K562 (cell line): ENCODE results near the gene TMEM217. TPM values are rescaled to one million over a fixed set of nuclear protein-coding genes. Genes with fewer than 3 reads are reported as not detected.
A peak's percentile ranks its signal among the peaks of the same experiment; 100 is the strongest.

Experiments
- CREB3 ChIP-seq: fragments of 450-650 bp; conservative IDR thresholded peaks from 2 replicates; pipeline ENCODE4 v1.6.1; 2016; ENCODE audit warnings: missing genetic modification characterization, low read depth, mild to moderate bottlenecking, missing compliant biosample characterization, moderate library complexity
- DMBX1 ChIP-seq: fragments of 250-450 bp; sonication (Bioruptor Pico); IDR thresholded peaks from 2 replicates; pipeline ENCODE4 v1.8.0; 2022; ENCODE audit warnings: inconsistent platforms, mild to moderate bottlenecking, moderate library complexity, borderline replicate concordance
- ETS2 ChIP-seq: IDR thresholded peaks from 2 replicates; pipeline ENCODE4 v1.6.1; 2016; ENCODE audit warnings: borderline replicate concordance, missing genetic modification characterization, mild to moderate bottlenecking, moderate library complexity, missing compliant biosample characterization; ENCODE audit not compliant: poor library complexity, severe bottlenecking
- FOXK1 ChIP-seq: sonication (generic); formaldehyde crosslinking; IDR thresholded peaks from 2 replicates; pipeline ENCODE4 v1.8.0; 2022; ENCODE audit warnings: missing genetic modification reagents, mild to moderate bottlenecking, borderline replicate concordance
- HES1 ChIP-seq: fragments of 450-650 bp; IDR thresholded peaks from 2 replicates; pipeline ENCODE4 v1.6.1; 2016; ENCODE audit warnings: low read depth, mild to moderate bottlenecking, moderate library complexity
- MTF1 ChIP-seq: fragments of 250-450 bp; sonication (Bioruptor Pico); IDR thresholded peaks from 2 replicates; pipeline ENCODE4 v1.9.0; 2021; ENCODE audit warnings: moderate library complexity, mild to moderate bottlenecking, inconsistent platforms, borderline replicate concordance
- NCOA1 ChIP-seq: fragments of 450-650 bp; IDR thresholded peaks from 2 replicates; pipeline ENCODE4 v1.6.1; 2016; ENCODE audit warnings: low read depth
- NUFIP1 ChIP-seq: fragments of 450-650 bp; IDR thresholded peaks from 2 replicates; pipeline ENCODE4 v1.6.1; 2018; ENCODE audit not compliant: partially characterized antibody
- POU5F1 ChIP-seq: fragments of 150-350 bp; IDR thresholded peaks from 2 replicates; pipeline ENCODE4 v1.6.1; 2014; ENCODE audit warnings: borderline replicate concordance, low read length, low read depth, mild to moderate bottlenecking; ENCODE audit not compliant: partially characterized antibody
- SMAD3 ChIP-seq: fragments of 450-650 bp; formaldehyde crosslinking; conservative IDR thresholded peaks from 2 replicates; pipeline ENCODE4 v1.4.0; 2020; ENCODE audit warnings: mild to moderate bottlenecking
- STAT6 ChIP-seq: sonication (generic); formaldehyde crosslinking; IDR thresholded peaks from 2 replicates; pipeline ENCODE4 v1.8.1; 2023; ENCODE audit warnings: mild to moderate bottlenecking, missing genetic modification reagents
- THAP12 ChIP-seq: fragments of 250-450 bp; sonication (Bioruptor Pico); IDR thresholded peaks from 2 replicates; pipeline ENCODE4 v1.9.0; 2021; ENCODE audit warnings: mild to moderate bottlenecking, inconsistent platforms
- VEZF1 ChIP-seq: fragments of 200-800 bp; sonication (Bioruptor generic); IDR thresholded peaks from 2 replicates; pipeline ENCODE4 v1.6.1; 2017; ENCODE audit warnings: missing genetic modification characterization, missing compliant biosample characterization
- ZBTB17 ChIP-seq: fragments of 450-650 bp; formaldehyde crosslinking; IDR thresholded peaks from 2 replicates; pipeline ENCODE4 v1.4.0; 2020; ENCODE audit warnings: mild to moderate bottlenecking
- ZBTB2 ChIP-seq: fragments of 450-650 bp; IDR thresholded peaks from 2 replicates; pipeline ENCODE4 v1.6.1; 2016; ENCODE audit warnings: antibody characterized with exemption
- ZNF551 ChIP-seq: fragments of 250-450 bp; sonication (Bioruptor Pico); IDR thresholded peaks from 2 replicates; pipeline ENCODE4 v1.5.0; 2021; ENCODE audit warnings: mild to moderate bottlenecking, moderate library complexity
- polyA plus RNA-seq, 8 experiments: library from polyadenylated mRNA; depleted of rRNA in 4 of 8; stranded (reverse) in 5 of 8; unstranded in 3 of 8; fragments of >200 nt; fragmentation: Nextera tagmentation in 2 of 8; fragmentation: Illumina TruSeq in 1 of 8; extraction: Ambion mirVana in 2 of 8; extraction: Trizol in 1 of 8; gene quantifications; 2 replicates each; pipeline versions ENCODE4 v1.2.1 to v1.2.3, GENCODE V29; 2011 to 2014; ENCODE audit warnings: inconsistent platforms in 1 of 8, missing spikeins in 1 of 8
- total RNA-seq, 7 experiments: library from RNA; depleted of rRNA in 6 of 7; stranded (reverse); fragments of >200 nt in 6 of 7; fragmentation: Illumina TruSeq in 2 of 7; extraction: Trizol in 2 of 7; gene quantifications; 2 replicates each; pipeline versions ENCODE4 v1.2.1 to v1.2.3, GENCODE V29; 2011 to 2021; ENCODE audit warnings: low replicate concordance in 1 of 7

The TMEM217 gene
- total and polyA plus RNA-seq, 9 of the 15 experiments (the other 6 are each of a cell fraction or from before 2014, with no cell fraction given): 1.3 to 8.0 (median 1.9) TPM

- peak; percentile 23; the same call in 1 of the 2 replicates for TF ChIP-seq ZBTB2
- no peak for TF ChIP-seq ZNF551 (CRISPR knock-in tag)
- TF ChIP-seq VEZF1: peak; percentile 84
- TF ChIP-seq ZBTB17: 0 out of 2 replicates have a peak, but pooled peaks have one; percentile 33
- TF ChIP-seq CREB3 (tag): peak; percentile 64; the same call in 1 of the 2 replicates
- TF ChIP-seq NCOA1: peak; percentile 71
- TF ChIP-seq SMAD3: no peak
- no peak for TF ChIP-seq FOXK1 (CRISPR knock-in tag)
- peak; percentile 52; the same call in 1 of the 2 replicates for TF ChIP-seq DMBX1 (CRISPR knock-in tag)
- no peak for TF ChIP-seq MTF1 (CRISPR knock-in tag)
- TF ChIP-seq HES1: no peak
- TF ChIP-seq THAP12 (CRISPR knock-in tag): peak; percentile 52; the same call in 1 of the 2 replicates
- no peak; the same call in 1 of the 2 replicates for TF ChIP-seq STAT6 (CRISPR knock-in tag)
- TF ChIP-seq POU5F1: no peak
- no peak for TF ChIP-seq NUFIP1
- TF ChIP-seq ETS2: no peak
Observed at GRCh38 chr6:37257634-37258404, at the start of gene TMEM217, which contains the start of gene TBC1D22B (continued).
